LNCaP clone FGC (cell line): ENCODE data around the gene KIAA1328.

Experiments
- DNase-seq: peaks from one replicate; pipeline ENCODE4 v3.0.0-alpha.2; 2011; ENCODE audit warnings: low read depth
- H3K4me3 ChIP-seq: 2 replicates; pipeline ENCODE4 v1.5.1; 2011; ENCODE audit warnings: mild to moderate bottlenecking, low read depth, low read length, control low read depth
- CTCF ChIP-seq: IDR thresholded peaks from 2 replicates; pipeline ENCODE4 v1.5.1; 2012; ENCODE audit warnings: mild to moderate bottlenecking; ENCODE audit not compliant: control insufficient read depth, insufficient read depth; ENCODE audit errors: extremely low read depth

KIAA1328 gene

GRCh38 chr18:36950960-36951359 is 122.0 kb downstream of the KIAA1328 start:
- no peak for DNase-seq
- TF ChIP-seq CTCF: no peak
- H3K4me3 ChIP-seq: no peak overlapping the region

- no peak overlapping the region for H3K4me3 ChIP-seq
- no peak for TF ChIP-seq CTCF
- no peak for DNase-seq
Measured at GRCh38 chr18:36953047-36953446, 124.1 kb downstream of the KIAA1328 start.

- no peak overlapping the region for H3K4me3 ChIP-seq
- TF ChIP-seq CTCF: no peak
- no peak for DNase-seq
Measured at GRCh38 chr18:36960038-36960437, 131.1 kb downstream of the KIAA1328 start.

DNA sequence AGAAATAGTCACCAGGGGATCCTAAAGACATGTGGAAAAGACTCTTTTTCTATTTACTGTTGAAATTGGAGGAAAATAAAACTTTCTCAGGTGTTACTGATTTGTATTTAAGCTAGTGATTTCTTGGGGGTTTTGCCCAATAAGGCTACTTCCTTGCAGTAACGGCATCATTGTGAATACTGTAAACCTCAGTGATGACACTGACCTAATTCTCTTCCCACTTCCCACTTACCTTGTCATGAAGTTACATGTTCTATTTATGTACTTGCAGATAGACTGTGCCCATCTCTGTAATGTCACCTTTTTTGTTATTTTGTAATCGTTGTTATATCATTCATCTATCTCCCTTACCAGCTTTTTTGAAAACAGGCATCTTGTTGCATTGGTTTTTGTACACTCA is 134.5 kb downstream of the KIAA1328 start:
- DNase-seq: no peak
- no peak overlapping the region for H3K4me3 ChIP-seq
- TF ChIP-seq CTCF: no peak

- no peak overlapping the region for H3K4me3 ChIP-seq
- DNase-seq: no peak
- TF ChIP-seq CTCF: no peak
Measured at GRCh38 chr18:36974686-36975085, 145.8 kb downstream of the KIAA1328 start.

- no peak for DNase-seq
- TF ChIP-seq CTCF: no peak
- H3K4me3 ChIP-seq: no peak overlapping the region
Measured at GRCh38 chr18:36977121-36977520, 148.2 kb downstream of the KIAA1328 start.

- no peak for DNase-seq
- no peak for TF ChIP-seq CTCF
- H3K4me3 ChIP-seq: no peak overlapping the region
Measured at GRCh38 chr18:36993068-36993467, 164.1 kb downstream of the KIAA1328 start.
